Thymus (tissue), 11 donors: ENCODE measurements around the gene KIAA1217. TPM values are rescaled to one million over a fixed set of nuclear protein-coding genes. Genes with fewer than 3 reads are reported as not detected.

Source experiments
- DNase-seq, 9 donors: peaks; one replicate each; pipeline ENCODE4 v3.0.0-alpha.2; 2013; ENCODE audit warnings: low spot score in 9 of 9, low read depth in 6 of 9, missing footprints in 1 of 9
- H3K27ac ChIP-seq, 2 donors: one replicate each; pipeline ENCODE4 v1.5.1; 2013; ENCODE audit warnings: control low read depth in 1 of 2, low read depth in 1 of 2, low read length in 1 of 2, mild to moderate bottlenecking in 1 of 2, moderate library complexity in 1 of 2
- H3K27me3 ChIP-seq, 2 donors: one replicate each; pipeline ENCODE4 v1.5.1; 2013; ENCODE audit warnings: low read length in 1 of 2; ENCODE audit not compliant: control insufficient read depth in 2 of 2, insufficient read depth in 1 of 2
- H3K36me3 ChIP-seq, 2 donors: one replicate each; pipeline ENCODE4 v1.5.1; 2013; ENCODE audit warnings: low read length in 1 of 2, mild to moderate bottlenecking in 1 of 2, moderate library complexity in 1 of 2; ENCODE audit not compliant: control insufficient read depth in 2 of 2, insufficient read depth in 2 of 2
- H3K4me1 ChIP-seq, 2 donors: one replicate each; pipeline ENCODE4 v1.5.1; 2013; ENCODE audit warnings: low read length in 2 of 2; ENCODE audit not compliant: control insufficient read depth in 2 of 2, insufficient read depth in 2 of 2
- H3K4me3 ChIP-seq, 2 donors: one replicate each; pipeline ENCODE4 v1.5.1; 2013; ENCODE audit warnings: low read length in 2 of 2, control low read depth in 1 of 2, mild to moderate bottlenecking in 1 of 2
- H3K9me3 ChIP-seq, 2 donors: one replicate each; pipeline ENCODE4 v1.5.1; 2013; ENCODE audit warnings: low read length in 1 of 2, mild to moderate bottlenecking in 1 of 2; ENCODE audit not compliant: control insufficient read depth in 2 of 2, insufficient read depth in 1 of 2
- WGBS: extraction: QIAGEN DNeasy Blood & Tissue Kit; methylation state at CpG from one replicate; pipeline ENCODE4 v1.1.7; 2013; 5-methylcytosine and 5-hydroxymethylcytosine counted together
- polyA plus RNA-seq: library from polyadenylated mRNA; stranded (reverse); fragments of 200-250 nt; gene quantifications from one replicate; pipeline ENCODE4 v1.2.3, GENCODE V29; 2013
- total RNA-seq: library from RNA; stranded (reverse); fragments of 120-200 nt; gene quantifications from one replicate; pipeline ENCODE4 v1.2.4, GENCODE V29; 2013
- donor health status: healthy.

The KIAA1217 gene
- total and polyA plus RNA-seq, 2 donors: 9.7 to 30.5 TPM

GRCh38 chr10:24446739-24447138, 237.8 kb downstream of the KIAA1217 start:
- 96% methylated on average over 6 of the region's 6 CpGs for WGBS
- DNase-seq: no peak
- Histone ChIP-seq H3K36me3 (no peaks in the 10 kb centered on the region), H3K4me3 (no peak overlapping the region), H3K27ac (no peak overlapping the region), H3K4me1 (peaks cover 0 to 1% of the 10 kb centered on the region in 2 donors), H3K9me3 (no peaks in the 10 kb centered on the region), H3K27me3 (no peaks in the 10 kb centered on the region)

- H3K27me3 ChIP-seq: no peaks in the 10 kb centered on the region
- 96% methylated on average over 3 of the region's 3 CpGs for whole genome bisulfite sequencing
- peaks cover 0 to 2% of the 10 kb centered on the region in 2 donors for H3K4me1 ChIP-seq
- no peaks in the 10 kb centered on the region for H3K36me3 ChIP-seq
- no peaks in the 10 kb centered on the region for H3K9me3 ChIP-seq
- DNase-seq: no peak
- H3K4me3 ChIP-seq: no peak overlapping the region
- no peak overlapping the region for H3K27ac ChIP-seq
These were observed 239.5 kb downstream of the KIAA1217 start for GRCh38 chr10:24448351-24448999.

GRCh38 chr10:24449321-24449740, 240.4 kb downstream of the KIAA1217 start:
- DNase-seq: no peak
- H3K27ac ChIP-seq: no peak overlapping the region

GRCh38 chr10:24449769-24450310, 240.9 kb downstream of the KIAA1217 start:
- DNase-seq: no peak
- Histone ChIP-seq H3K36me3 (no peaks in the 10 kb centered on the region), H3K4me3 (no peak overlapping the region), H3K27ac (no peak overlapping the region), H3K9me3 (no peaks in the 10 kb centered on the region), H3K27me3 (no peaks in the 10 kb centered on the region), H3K4me1 (peaks cover 0 to 2% of the 10 kb centered on the region in 2 donors)
- WGBS: 83% methylated on average over 3 of the region's 3 CpGs

More at GRCh38 chr10:24449321-24449740, 240.4 kb downstream of the KIAA1217 start:
- WGBS: 61% methylated on average over 5 of the region's 5 CpGs
- no peaks in the 10 kb centered on the region for H3K36me3 ChIP-seq
- no peaks in the 10 kb centered on the region for H3K9me3 ChIP-seq
- peaks cover 0 to 2% of the 10 kb centered on the region in 2 donors for H3K4me1 ChIP-seq
- H3K4me3 ChIP-seq: no peak overlapping the region
- H3K27me3 ChIP-seq: no peaks in the 10 kb centered on the region

- H3K4me3 ChIP-seq: no peak overlapping the region
- no peak overlapping the region for H3K27ac ChIP-seq
These were observed 242.4 kb downstream of the KIAA1217 start for GRCh38 chr10:24451325-24451820.

GRCh38 chr10:24452030-24452429, 243.1 kb downstream of the KIAA1217 start:
- DNase-seq: no peak
- Histone ChIP-seq H3K36me3 (no peaks in the 10 kb centered on the region), H3K27me3 (no peaks in the 10 kb centered on the region), H3K27ac (no peak overlapping the region), H3K4me1 (peaks cover 0 to 2% of the 10 kb centered on the region in 2 donors), H3K4me3 (no peak overlapping the region), H3K9me3 (no peaks in the 10 kb centered on the region)
- 83% methylated on average over 8 of the region's 8 CpGs for WGBS

More at GRCh38 chr10:24451325-24451820, 242.4 kb downstream of the KIAA1217 start:
- Histone ChIP-seq H3K36me3 (no peaks in the 10 kb centered on the region), H3K4me1 (peaks cover 0 to 2% of the 10 kb centered on the region in 2 donors), H3K9me3 (no peaks in the 10 kb centered on the region), H3K27me3 (no peaks in the 10 kb centered on the region)
- WGBS: 41% methylated on average over 4 of the region's 4 CpGs
- DNase-seq: no peak

- DNase-seq: no peak
- no peaks in the 10 kb centered on the region for H3K9me3 ChIP-seq
- H3K27ac ChIP-seq: no peak overlapping the region
- H3K27me3 ChIP-seq: no peaks in the 10 kb centered on the region
- H3K4me3 ChIP-seq: no peak overlapping the region
- peaks cover 0 to 2% of the 10 kb centered on the region in 2 donors for H3K4me1 ChIP-seq
- H3K36me3 ChIP-seq: no peaks in the 10 kb centered on the region
These were observed 244.5 kb downstream of the KIAA1217 start for GRCh38 chr10:24453404-24453830.

GRCh38 chr10:24453973-24454372, 245.0 kb downstream of the KIAA1217 start:
- no peak for DNase-seq
- WGBS: 91% methylated on average over 4 of the region's 4 CpGs
- Histone ChIP-seq H3K27me3 (no peaks in the 10 kb centered on the region), H3K36me3 (no peaks in the 10 kb centered on the region), H3K27ac (no peak overlapping the region), H3K4me3 (no peak overlapping the region), H3K9me3 (no peaks in the 10 kb centered on the region), H3K4me1 (peaks cover 0 to 2% of the 10 kb centered on the region in 2 donors)

GRCh38 chr10:24455447-24455846, 246.5 kb downstream of the KIAA1217 start:
- Histone ChIP-seq H3K4me1 (peaks cover 0 to 2% of the 10 kb centered on the region in 2 donors), H3K27ac (no peak overlapping the region), H3K27me3 (no peaks in the 10 kb centered on the region), H3K36me3 (no peaks in the 10 kb centered on the region), H3K4me3 (no peak overlapping the region), H3K9me3 (no peaks in the 10 kb centered on the region)
- 93% methylated on average over 4 of the region's 4 CpGs for WGBS
- no peak for DNase-seq
